IgD-negative memory B cell (primary cell): ENCODE data around the gene RIN2. TPM values are rescaled to one million over a fixed set of nuclear protein-coding genes. Genes with fewer than 3 reads are reported as not detected.

Experiments used
- H3K27ac Mint-ChIP-seq, 3 donors: one replicate each; pipeline ENCODE4 v1.8.0; 2020 to 2022; ENCODE audit warnings: mild to moderate bottlenecking in 3 of 3, mixed read lengths in 3 of 3, moderate library complexity in 1 of 3
- H3K27me3 Mint-ChIP-seq: one replicate; pipeline ENCODE4 v1.8.0; 2021; ENCODE audit warnings: mixed read lengths
- H3K36me3 Mint-ChIP-seq: one replicate; pipeline ENCODE4 v1.8.0; 2020; ENCODE audit warnings: mild to moderate bottlenecking, mixed read lengths
- H3K4me1 Mint-ChIP-seq, 3 donors: one replicate each; pipeline ENCODE4 v1.8.0; 2020 to 2022; ENCODE audit warnings: mixed read lengths in 3 of 3, mild to moderate bottlenecking in 1 of 3
- H3K4me3 Mint-ChIP-seq, 4 donors: one replicate each; pipeline ENCODE4 v1.8.0; 2020 to 2022; ENCODE audit warnings: mild to moderate bottlenecking in 4 of 4, mixed read lengths in 4 of 4, moderate library complexity in 3 of 4
- H3K9me3 Mint-ChIP-seq, 3 donors: one replicate each; pipeline ENCODE4 v1.8.0; 2020 to 2021; ENCODE audit warnings: mixed read lengths in 3 of 3, mild to moderate bottlenecking in 1 of 3
- polyA plus RNA-seq: library from polyadenylated mRNA; unstranded; fragments of 300-500 nt; fragmentation: Illumina TruSeq; gene quantifications from one replicate; pipeline ENCODE4 v1.2.3, GENCODE V29; 2021

RIN2 gene, protein sequence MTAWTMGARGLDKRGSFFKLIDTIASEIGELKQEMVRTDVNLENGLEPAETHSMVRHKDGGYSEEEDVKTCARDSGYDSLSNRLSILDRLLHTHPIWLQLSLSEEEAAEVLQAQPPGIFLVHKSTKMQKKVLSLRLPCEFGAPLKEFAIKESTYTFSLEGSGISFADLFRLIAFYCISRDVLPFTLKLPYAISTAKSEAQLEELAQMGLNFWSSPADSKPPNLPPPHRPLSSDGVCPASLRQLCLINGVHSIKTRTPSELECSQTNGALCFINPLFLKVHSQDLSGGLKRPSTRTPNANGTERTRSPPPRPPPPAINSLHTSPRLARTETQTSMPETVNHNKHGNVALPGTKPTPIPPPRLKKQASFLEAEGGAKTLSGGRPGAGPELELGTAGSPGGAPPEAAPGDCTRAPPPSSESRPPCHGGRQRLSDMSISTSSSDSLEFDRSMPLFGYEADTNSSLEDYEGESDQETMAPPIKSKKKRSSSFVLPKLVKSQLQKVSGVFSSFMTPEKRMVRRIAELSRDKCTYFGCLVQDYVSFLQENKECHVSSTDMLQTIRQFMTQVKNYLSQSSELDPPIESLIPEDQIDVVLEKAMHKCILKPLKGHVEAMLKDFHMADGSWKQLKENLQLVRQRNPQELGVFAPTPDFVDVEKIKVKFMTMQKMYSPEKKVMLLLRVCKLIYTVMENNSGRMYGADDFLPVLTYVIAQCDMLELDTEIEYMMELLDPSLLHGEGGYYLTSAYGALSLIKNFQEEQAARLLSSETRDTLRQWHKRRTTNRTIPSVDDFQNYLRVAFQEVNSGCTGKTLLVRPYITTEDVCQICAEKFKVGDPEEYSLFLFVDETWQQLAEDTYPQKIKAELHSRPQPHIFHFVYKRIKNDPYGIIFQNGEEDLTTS
- polyA plus RNA-seq = not detected

GRCh38 chr20:19758133-19758500 is at the start of gene RIN2:
Gene RIN2 (plus strand): TSS chr20:19758258. CDS start chr20:19889602, 131,344 bp downstream.
- H3K27me3 Mint-ChIP-seq = peaks cover 28% of the 10 kb centered on the region
- H3K36me3 Mint-ChIP-seq = no peaks in the 10 kb centered on the region

GRCh38 chr20:19709635-19710335 is 48.3 kb upstream of the RIN2 start:
- Mint-ChIP-seq H3K4me1 (peaks cover 0 to 2% (median under 1%) of the 10 kb centered on the region in 3 donors), H3K9me3 (peaks cover 0 to 1% (median 0%) of the 10 kb centered on the region in 3 donors), H3K27me3 (peaks cover 2% of the 10 kb centered on the region), H3K4me3 (no peak overlapping the region), H3K36me3 (peaks cover 2% of the 10 kb centered on the region), H3K27ac (no peak overlapping the region)

More at GRCh38 chr20:19758133-19758500, at the start of gene RIN2:
- H3K9me3 Mint-ChIP-seq = no peaks in the 10 kb centered on the region
- peak within 1 kb of the TSS; percentile 80 to 90 (median 86) for H3K4me3 Mint-ChIP-seq
- H3K4me1 Mint-ChIP-seq = peaks cover 0 to 5% (median 2%) of the 10 kb centered on the region in 3 donors
- peak within 1 kb of the TSS in 1 of 3 donors; percentile 57 for H3K27ac Mint-ChIP-seq

DNA sequence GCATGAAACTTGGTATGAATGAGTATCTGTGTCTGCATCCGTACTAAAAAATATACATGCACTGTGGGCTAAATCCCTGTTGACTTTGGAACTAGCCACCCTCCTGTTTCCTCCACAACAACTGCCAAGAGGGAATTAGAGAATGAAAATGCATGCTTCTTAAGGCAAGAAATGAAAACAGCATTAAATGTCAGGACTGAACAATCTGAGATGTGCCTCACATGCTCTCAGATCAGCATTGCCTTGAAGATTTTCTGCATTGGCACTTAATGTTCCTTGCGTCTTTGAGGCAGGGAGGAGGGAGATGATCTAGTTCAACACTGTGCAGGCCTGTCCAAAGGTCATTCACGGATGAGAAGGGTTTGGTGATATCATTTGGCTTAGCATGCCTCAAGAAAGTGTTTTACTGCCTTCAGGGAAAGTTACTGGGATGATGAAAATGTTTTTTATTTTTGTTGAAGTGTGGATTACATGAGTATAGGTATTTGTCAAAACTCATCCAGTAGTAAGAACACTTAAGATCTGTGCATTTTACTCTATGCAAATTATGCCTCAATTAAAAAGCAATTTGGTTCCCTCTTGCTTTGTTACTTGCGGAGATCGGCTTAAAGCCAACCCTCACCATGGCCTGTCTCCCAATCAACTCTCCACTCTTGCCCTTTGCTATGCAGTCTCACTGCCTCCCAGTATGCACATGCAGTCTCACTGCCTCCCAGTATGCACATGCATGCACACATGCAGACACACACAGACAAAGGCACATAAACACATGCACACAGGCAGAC is 47.5 kb upstream of the RIN2 start:
- Mint-ChIP-seq H3K9me3 (peaks cover 0 to 1% (median 1%) of the 10 kb centered on the region in 3 donors), H3K4me3 (no peak overlapping the region), H3K27ac (no peak overlapping the region), H3K4me1 (no peaks in the 10 kb centered on the region), H3K27me3 (peaks cover 3% of the 10 kb centered on the region), H3K36me3 (peaks cover 2% of the 10 kb centered on the region)

DNA sequence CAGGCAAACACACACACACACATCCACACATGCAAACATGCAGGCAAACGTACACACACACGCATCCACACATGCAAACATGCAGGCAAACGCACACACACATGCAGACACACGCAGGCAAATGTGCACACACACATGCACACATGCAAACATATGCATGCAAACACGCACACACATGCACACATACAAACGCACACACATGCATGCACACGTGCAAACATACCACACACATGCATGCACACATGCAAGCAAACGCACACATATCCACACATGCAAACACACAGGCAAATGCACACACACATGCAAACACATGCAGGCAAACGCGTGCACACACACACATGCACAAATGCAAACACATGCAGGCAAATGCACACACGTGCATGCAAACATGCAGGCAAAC is 46.9 kb upstream of the RIN2 start:
- Mint-ChIP-seq H3K9me3 (peaks cover 0 to 4% (median 1%) of the 10 kb centered on the region in 3 donors), H3K4me1 (no peaks in the 10 kb centered on the region), H3K4me3 (no peak overlapping the region), H3K27ac (peak overlapping the region in 1 of 3 donors; percentile 61), H3K27me3 (peaks cover 3% of the 10 kb centered on the region), H3K36me3 (peaks cover 2% of the 10 kb centered on the region)

GRCh38 chr20:19712721-19713260 is 45.3 kb upstream of the RIN2 start:
- Mint-ChIP-seq H3K9me3 (peaks cover 1 to 7% (median 4%) of the 10 kb centered on the region in 3 donors), H3K36me3 (peaks cover 2% of the 10 kb centered on the region), H3K4me3 (no peak overlapping the region), H3K27me3 (peaks cover 3% of the 10 kb centered on the region), H3K27ac (no peak overlapping the region), H3K4me1 (no peaks in the 10 kb centered on the region)

- Mint-ChIP-seq H3K9me3 (peaks cover 1 to 7% (median 7%) of the 10 kb centered on the region in 3 donors), H3K27ac (no peak overlapping the region), H3K36me3 (no peaks in the 10 kb centered on the region), H3K4me3 (no peak overlapping the region), H3K4me1 (no peaks in the 10 kb centered on the region), H3K27me3 (peaks cover 3% of the 10 kb centered on the region)
Measured at GRCh38 chr20:19713822-19714578, 44.1 kb upstream of the RIN2 start.

- H3K4me1 Mint-ChIP-seq = no peaks in the 10 kb centered on the region
- H3K27ac Mint-ChIP-seq = no peak overlapping the region
- peaks cover 1 to 7% (median 7%) of the 10 kb centered on the region in 3 donors for H3K9me3 Mint-ChIP-seq
- no peak overlapping the region for H3K4me3 Mint-ChIP-seq
- H3K36me3 Mint-ChIP-seq = no peaks in the 10 kb centered on the region
- H3K27me3 Mint-ChIP-seq = peaks cover 3% of the 10 kb centered on the region
Measured at GRCh38 chr20:19714579-19714840, 43.5 kb upstream of the RIN2 start.

GRCh38 chr20:19715986-19716385 is 42.1 kb upstream of the RIN2 start:
- Mint-ChIP-seq H3K4me1 (no peaks in the 10 kb centered on the region), H3K27me3 (peaks cover 3% of the 10 kb centered on the region), H3K36me3 (no peaks in the 10 kb centered on the region), H3K4me3 (peak overlapping the region in 1 of 4 donors; percentile 56), H3K27ac (no peak overlapping the region), H3K9me3 (peaks cover 1 to 7% (median 7%) of the 10 kb centered on the region in 3 donors)

GRCh38 chr20:19718880-19719279 is 39.2 kb upstream of the RIN2 start:
- Mint-ChIP-seq H3K4me1 (no peaks in the 10 kb centered on the region), H3K4me3 (no peak overlapping the region), H3K9me3 (peaks cover 0 to 7% (median 7%) of the 10 kb centered on the region in 3 donors), H3K27me3 (peaks cover 1% of the 10 kb centered on the region), H3K36me3 (no peaks in the 10 kb centered on the region), H3K27ac (no peak overlapping the region)

DNA sequence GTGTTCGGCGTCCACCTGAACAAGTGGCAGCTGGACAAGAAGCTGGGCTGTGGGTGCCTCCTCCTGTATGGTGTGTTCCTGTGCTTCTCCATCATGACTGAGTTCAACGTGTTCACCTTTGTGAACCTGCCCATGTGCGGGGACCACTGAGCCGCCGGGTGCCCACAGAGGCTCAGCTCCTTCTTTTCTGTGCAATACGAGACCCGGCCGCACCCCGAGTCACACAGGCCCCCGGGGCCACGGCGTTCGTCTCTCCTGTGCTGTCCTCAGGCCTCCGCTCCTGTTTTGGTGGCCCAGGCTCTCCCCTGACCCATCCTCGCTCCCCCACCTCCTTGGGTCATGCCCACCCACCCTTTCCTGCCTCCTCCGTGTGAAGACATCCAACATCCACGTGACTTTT is 37.1 kb upstream of the RIN2 start:
- no peak overlapping the region for H3K27ac Mint-ChIP-seq
- H3K36me3 Mint-ChIP-seq = no peaks in the 10 kb centered on the region
- H3K4me1 Mint-ChIP-seq = no peaks in the 10 kb centered on the region
- H3K27me3 Mint-ChIP-seq = no peaks in the 10 kb centered on the region
- H3K9me3 Mint-ChIP-seq = peaks cover 0 to 7% (median 3%) of the 10 kb centered on the region in 3 donors
- no peak overlapping the region for H3K4me3 Mint-ChIP-seq

DNA sequence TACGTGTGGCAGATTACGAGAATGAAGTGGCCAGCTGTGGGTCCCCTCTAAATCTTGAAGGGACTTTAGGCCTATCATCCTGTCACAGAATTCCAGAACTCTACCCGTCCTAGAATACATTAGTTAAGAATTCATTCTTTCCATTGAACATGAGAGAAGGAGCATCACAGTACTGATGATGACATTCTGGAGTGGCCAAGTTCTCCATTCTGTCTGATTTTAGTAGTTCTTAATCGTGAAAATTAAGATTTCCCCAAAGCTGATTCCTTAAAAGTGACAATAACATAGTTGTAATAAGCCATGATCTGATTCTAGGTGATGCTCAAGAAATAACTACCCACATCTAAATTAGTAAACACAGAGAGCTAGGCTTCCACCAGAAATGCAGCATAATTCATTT is 35.0 kb upstream of the RIN2 start:
- Mint-ChIP-seq H3K4me3 (no peak overlapping the region), H3K36me3 (no peaks in the 10 kb centered on the region), H3K27me3 (no peaks in the 10 kb centered on the region), H3K4me1 (peaks cover 5 to 10% (median 8%) of the 10 kb centered on the region in 3 donors), H3K27ac (no peak overlapping the region), H3K9me3 (peaks cover 0 to 2% (median 0%) of the 10 kb centered on the region in 3 donors)

GRCh38 chr20:19723813-19724430 is 34.1 kb upstream of the RIN2 start:
- no peaks in the 10 kb centered on the region for H3K27me3 Mint-ChIP-seq
- H3K4me3 Mint-ChIP-seq = no peak overlapping the region
- H3K4me1 Mint-ChIP-seq = peaks cover 5 to 10% (median 8%) of the 10 kb centered on the region in 3 donors
- H3K9me3 Mint-ChIP-seq = peaks cover 0 to 2% (median 0%) of the 10 kb centered on the region in 3 donors
- no peaks in the 10 kb centered on the region for H3K36me3 Mint-ChIP-seq
- no peak overlapping the region for H3K27ac Mint-ChIP-seq

- Mint-ChIP-seq H3K4me3 (no peak overlapping the region), H3K9me3 (peaks cover 0 to 3% (median 2%) of the 10 kb centered on the region in 3 donors), H3K27ac (no peak overlapping the region), H3K27me3 (no peaks in the 10 kb centered on the region), H3K4me1 (peaks cover 5 to 10% (median 8%) of the 10 kb centered on the region in 3 donors), H3K36me3 (no peaks in the 10 kb centered on the region)
Measured at GRCh38 chr20:19725373-19725772, 32.7 kb upstream of the RIN2 start.
